HepG2 (cell line): ENCODE measurements around the gene BRMS1. TPM values are rescaled to one million over a fixed set of nuclear protein-coding genes. Genes with fewer than 3 reads are reported as not detected.

ENCODE experiments used
- ESRRA ChIP-seq: sonication (generic); formaldehyde crosslinking; IDR thresholded peaks from 2 replicates; pipeline ENCODE4 v1.5.1; 2020; ENCODE audit warnings: mild to moderate bottlenecking, low read depth, missing genetic modification reagents
- HDAC2 ChIP-seq: sonication (generic); formaldehyde crosslinking; IDR thresholded peaks from 2 replicates; pipeline ENCODE4 v1.4.0; 2020; ENCODE audit warnings: missing genetic modification reagents
- HOXD1 ChIP-seq: sonication (generic); formaldehyde crosslinking; IDR thresholded peaks from 2 replicates; pipeline ENCODE4 v1.5.0; 2020; ENCODE audit warnings: missing genetic modification reagents
- IRF2 ChIP-seq: IDR thresholded peaks from 2 replicates; pipeline ENCODE4 v1.6.1; 2018; ENCODE audit warnings: missing genetic modification reagents, missing compliant biosample characterization
- LRRFIP1 ChIP-seq: sonication (generic); formaldehyde crosslinking; conservative IDR thresholded peaks from 2 replicates; pipeline ENCODE4 v1.4.0; 2020; ENCODE audit warnings: missing genetic modification reagents
- RAD21 ChIP-seq: fragments of 450-650 bp; formaldehyde crosslinking; IDR thresholded peaks from 2 replicates; pipeline ENCODE4 v1.5.0; 2020; ENCODE audit warnings: mild to moderate bottlenecking
- SCMH1 ChIP-seq: sonication (generic); formaldehyde crosslinking; IDR thresholded peaks from 2 replicates; pipeline ENCODE4 v1.9.0; 2021; ENCODE audit warnings: missing genetic modification reagents, mild to moderate bottlenecking, borderline replicate concordance
- SMYD3 ChIP-seq: sonication (generic); formaldehyde crosslinking; IDR thresholded peaks from 2 replicates; pipeline ENCODE4 v1.8.1; 2023; ENCODE audit warnings: mild to moderate bottlenecking, missing genetic modification reagents
- ZNF737 ChIP-seq: sonication (generic); formaldehyde crosslinking; IDR thresholded peaks from 2 replicates; pipeline ENCODE4 v1.5.0; 2020; ENCODE audit warnings: missing genetic modification reagents, mild to moderate bottlenecking, borderline replicate concordance
- polyA plus RNA-seq, 8 experiments: library from polyadenylated mRNA; depleted of rRNA in 3 of 8; stranded (reverse) in 7 of 8; unstranded in 1 of 8; fragments of >200 nt; fragmentation: Illumina TruSeq in 4 of 8; extraction: Trizol in 4 of 8; gene quantifications; 2 replicates each; pipeline versions ENCODE4 v1.2.1 to v1.2.3, GENCODE V29; 2011 to 2016; ENCODE audit warnings: low read depth in 4 of 8, missing spikeins in 1 of 8, mixed read lengths in 1 of 8; ENCODE audit not compliant: insufficient read depth in 1 of 8
- total RNA-seq, 5 experiments: library from RNA; depleted of rRNA; stranded (reverse); fragments of >200 nt; fragmentation: Illumina TruSeq; extraction: Trizol; gene quantifications; 2 replicates each; pipeline ENCODE4 v1.2.3, GENCODE V29; 2016; ENCODE audit warnings: low read depth in 1 of 5
- TF ChIP-seq, protein P1 (sequence below): sonication (generic); formaldehyde crosslinking; IDR thresholded peaks from 2 replicates; pipeline ENCODE4 v1.4.0; 2020; ENCODE audit warnings: mild to moderate bottlenecking, missing genetic modification reagents
- TF ChIP-seq, protein P2 (sequence below): sonication (generic); formaldehyde crosslinking; IDR thresholded peaks from 2 replicates; pipeline ENCODE4 v1.4.0; 2020; ENCODE audit warnings: missing genetic modification reagents, borderline replicate concordance
- TF ChIP-seq, protein P3 (sequence below), 2 experiments: sonication (generic) in 1 of 2; formaldehyde crosslinking in 1 of 2; IDR thresholded peaks; 2 replicates each; pipeline versions ENCODE4 v1.5.1 to v1.6.1; 2011 to 2020; ENCODE audit warnings: borderline replicate concordance in 1 of 2, low read depth in 1 of 2, low read length in 1 of 2, mild to moderate bottlenecking in 1 of 2, missing genetic modification reagents in 1 of 2, moderate library complexity in 1 of 2
- TF ChIP-seq, protein P4 (sequence below): sonication (generic); formaldehyde crosslinking; conservative IDR thresholded peaks from 2 replicates; pipeline ENCODE4 v1.4.0; 2020; ENCODE audit warnings: missing genetic modification reagents

BRMS1 gene
- total and polyA plus RNA-seq, 2 of the 13 experiments (the other 11 are each of a cell fraction or from before 2014, with no cell fraction given) = 15.8 to 55.7 TPM

- TF ChIP-seq, protein P1, sequence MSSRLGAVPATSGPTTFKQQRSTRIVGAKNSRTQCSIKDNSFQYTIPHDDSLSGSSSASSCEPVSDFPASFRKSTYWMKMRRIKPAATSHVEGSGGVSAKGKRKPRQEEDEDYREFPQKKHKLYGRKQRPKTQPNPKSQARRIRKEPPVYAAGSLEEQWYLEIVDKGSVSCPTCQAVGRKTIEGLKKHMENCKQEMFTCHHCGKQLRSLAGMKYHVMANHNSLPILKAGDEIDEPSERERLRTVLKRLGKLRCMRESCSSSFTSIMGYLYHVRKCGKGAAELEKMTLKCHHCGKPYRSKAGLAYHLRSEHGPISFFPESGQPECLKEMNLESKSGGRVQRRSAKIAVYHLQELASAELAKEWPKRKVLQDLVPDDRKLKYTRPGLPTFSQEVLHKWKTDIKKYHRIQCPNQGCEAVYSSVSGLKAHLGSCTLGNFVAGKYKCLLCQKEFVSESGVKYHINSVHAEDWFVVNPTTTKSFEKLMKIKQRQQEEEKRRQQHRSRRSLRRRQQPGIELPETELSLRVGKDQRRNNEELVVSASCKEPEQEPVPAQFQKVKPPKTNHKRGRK (CRISPR knock-in tag) = no peak
- TF ChIP-seq ESRRA (CRISPR knock-in tag) = peak; percentile 79; the same call in 1 of the 2 replicates
- TF ChIP-seq, protein P2, sequence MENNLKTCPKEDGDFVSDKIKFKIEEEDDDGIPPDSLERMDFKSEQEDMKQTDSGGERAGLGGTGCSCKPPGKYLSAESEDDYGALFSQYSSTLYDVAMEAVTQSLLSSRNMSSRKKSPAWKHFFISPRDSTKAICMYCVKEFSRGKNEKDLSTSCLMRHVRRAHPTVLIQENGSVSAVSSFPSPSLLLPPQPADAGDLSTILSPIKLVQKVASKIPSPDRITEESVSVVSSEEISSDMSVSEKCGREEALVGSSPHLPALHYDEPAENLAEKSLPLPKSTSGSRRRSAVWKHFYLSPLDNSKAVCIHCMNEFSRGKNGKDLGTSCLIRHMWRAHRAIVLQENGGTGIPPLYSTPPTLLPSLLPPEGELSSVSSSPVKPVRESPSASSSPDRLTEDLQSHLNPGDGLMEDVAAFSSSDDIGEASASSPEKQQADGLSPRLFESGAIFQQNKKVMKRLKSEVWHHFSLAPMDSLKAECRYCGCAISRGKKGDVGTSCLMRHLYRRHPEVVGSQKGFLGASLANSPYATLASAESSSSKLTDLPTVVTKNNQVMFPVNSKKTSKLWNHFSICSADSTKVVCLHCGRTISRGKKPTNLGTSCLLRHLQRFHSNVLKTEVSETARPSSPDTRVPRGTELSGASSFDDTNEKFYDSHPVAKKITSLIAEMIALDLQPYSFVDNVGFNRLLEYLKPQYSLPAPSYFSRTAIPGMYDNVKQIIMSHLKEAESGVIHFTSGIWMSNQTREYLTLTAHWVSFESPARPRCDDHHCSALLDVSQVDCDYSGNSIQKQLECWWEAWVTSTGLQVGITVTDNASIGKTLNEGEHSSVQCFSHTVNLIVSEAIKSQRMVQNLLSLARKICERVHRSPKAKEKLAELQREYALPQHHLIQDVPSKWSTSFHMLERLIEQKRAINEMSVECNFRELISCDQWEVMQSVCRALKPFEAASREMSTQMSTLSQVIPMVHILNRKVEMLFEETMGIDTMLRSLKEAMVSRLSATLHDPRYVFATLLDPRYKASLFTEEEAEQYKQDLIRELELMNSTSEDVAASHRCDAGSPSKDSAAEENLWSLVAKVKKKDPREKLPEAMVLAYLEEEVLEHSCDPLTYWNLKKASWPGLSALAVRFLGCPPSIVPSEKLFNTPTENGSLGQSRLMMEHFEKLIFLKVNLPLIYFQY = peak; percentile 38; the same call in 1 of the 2 replicates
- TF ChIP-seq SMYD3 (CRISPR knock-in tag) = peak; percentile 66; the same call in 1 of the 2 replicates
- TF ChIP-seq HOXD1 (CRISPR knock-in tag) = no peak
- TF ChIP-seq SCMH1 = no peak
- TF ChIP-seq, protein P3, sequence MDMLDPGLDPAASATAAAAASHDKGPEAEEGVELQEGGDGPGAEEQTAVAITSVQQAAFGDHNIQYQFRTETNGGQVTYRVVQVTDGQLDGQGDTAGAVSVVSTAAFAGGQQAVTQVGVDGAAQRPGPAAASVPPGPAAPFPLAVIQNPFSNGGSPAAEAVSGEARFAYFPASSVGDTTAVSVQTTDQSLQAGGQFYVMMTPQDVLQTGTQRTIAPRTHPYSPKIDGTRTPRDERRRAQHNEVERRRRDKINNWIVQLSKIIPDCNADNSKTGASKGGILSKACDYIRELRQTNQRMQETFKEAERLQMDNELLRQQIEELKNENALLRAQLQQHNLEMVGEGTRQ (IDR thresholded peaks at IDR 0.05; ENCODE audit: low read depth, low read length) = 0 out of 2 replicates have a peak, but pooled peaks have one; percentile 20
- TF ChIP-seq, protein P3 (CRISPR knock-in tag; IDR thresholded peaks at IDR 0.05; ENCODE audit: borderline replicate concordance) = no peak
- TF ChIP-seq IRF2 = peak; percentile 94
- no peak for TF ChIP-seq ZNF737 (CRISPR knock-in tag)
- peak; percentile 94 for TF ChIP-seq RAD21 (CRISPR knock-in tag)
- TF ChIP-seq HDAC2 (CRISPR knock-in tag) = peak; percentile 91
- no peak for TF ChIP-seq LRRFIP1 (CRISPR knock-in tag)
- TF ChIP-seq, protein P4, sequence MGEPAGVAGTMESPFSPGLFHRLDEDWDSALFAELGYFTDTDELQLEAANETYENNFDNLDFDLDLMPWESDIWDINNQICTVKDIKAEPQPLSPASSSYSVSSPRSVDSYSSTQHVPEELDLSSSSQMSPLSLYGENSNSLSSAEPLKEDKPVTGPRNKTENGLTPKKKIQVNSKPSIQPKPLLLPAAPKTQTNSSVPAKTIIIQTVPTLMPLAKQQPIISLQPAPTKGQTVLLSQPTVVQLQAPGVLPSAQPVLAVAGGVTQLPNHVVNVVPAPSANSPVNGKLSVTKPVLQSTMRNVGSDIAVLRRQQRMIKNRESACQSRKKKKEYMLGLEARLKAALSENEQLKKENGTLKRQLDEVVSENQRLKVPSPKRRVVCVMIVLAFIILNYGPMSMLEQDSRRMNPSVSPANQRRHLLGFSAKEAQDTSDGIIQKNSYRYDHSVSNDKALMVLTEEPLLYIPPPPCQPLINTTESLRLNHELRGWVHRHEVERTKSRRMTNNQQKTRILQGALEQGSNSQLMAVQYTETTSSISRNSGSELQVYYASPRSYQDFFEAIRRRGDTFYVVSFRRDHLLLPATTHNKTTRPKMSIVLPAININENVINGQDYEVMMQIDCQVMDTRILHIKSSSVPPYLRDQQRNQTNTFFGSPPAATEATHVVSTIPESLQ (CRISPR knock-in tag) = 0 out of 2 replicates have a peak, but pooled peaks have one; percentile 39
These were observed 8.4 kb downstream of the BRMS1 start, which contains the start of gene RIN1 (continued) for GRCh38 chr11:66336234-66337102.
